Gastrocnemius medialis (tissue), 4 donors: ENCODE measurements around the gene LMCD1.

Experiments used
- CTCF ChIP-seq, 5 experiments: fragments of 450-650 bp in 3 of 5; fragments of 200-600 bp in 2 of 5; sonication (generic) in 2 of 5; IDR thresholded peaks in 4 of 5; conservative IDR thresholded peaks in 1 of 5; 1 replicate in 4 of 5; 2 replicates in 1 of 5; pipeline ENCODE4 v1.5.1; 2016 to 2019; ENCODE audit warnings: antibody characterized with exemption in 5 of 5, mild to moderate bottlenecking in 3 of 5, moderate library complexity in 3 of 5
- POLR2A ChIP-seq, 2 donors: fragments of 450-650 bp; IDR thresholded peaks; one replicate each; pipeline ENCODE4 v1.6.1; 2017; ENCODE audit warnings: antibody characterized with exemption in 2 of 2, mild to moderate bottlenecking in 2 of 2, moderate library complexity in 2 of 2

- no peak for TF ChIP-seq CTCF (IDR thresholded peaks at IDR 0.05 in 4 of 5, conservative IDR thresholded peaks at IDR 0.05 in 1 of 5)
- no peak for TF ChIP-seq POLR2A (IDR thresholded peaks at IDR 0.05)
These were observed 50.7 kb downstream of the LMCD1 start for GRCh38 chr3:8552223-8552762.
